Activated CD4-positive, alpha-beta T cell treated with anti-CD3 and anti-CD28 coated beads for 1 hour (primary cell): ENCODE data around the gene FAM180B.
"Not testable (repeated sequence)": the region's sequence is repeated elsewhere in the genome, so short reads cannot be mapped to it uniquely, and the experiment has no call there.

Experiments
- DNase-seq: peaks from one replicate; pipeline ENCODE4 v3.0.0-alpha.2; 2020

The FAM180B gene

GRCh38 chr11:47599902-47600301 lies 13.4 kb downstream of the FAM180B start:
- no peak for DNase-seq

- no peak for DNase-seq
Observed at GRCh38 chr11:47603295-47603694, 16.8 kb downstream of the FAM180B start.

GRCh38 chr11:47605921-47606320 lies 19.4 kb downstream of the FAM180B start:
- no peak for DNase-seq

- DNase-seq, result no peak
Observed at GRCh38 chr11:47606731-47607130, 20.3 kb downstream of the FAM180B start.

- no peak for DNase-seq
Observed at GRCh38 chr11:47607380-47607779, 20.9 kb downstream of the FAM180B start.

GRCh38 chr11:47609675-47610074 lies 23.2 kb downstream of the FAM180B start:
- DNase-seq, result no peak

- no peak for DNase-seq
Observed at GRCh38 chr11:47611348-47611794, 24.9 kb downstream of the FAM180B start.

- DNase-seq, result no peak
Observed at GRCh38 chr11:47615249-47615648, 28.8 kb downstream of the FAM180B start.

GRCh38 chr11:47616726-47617416 lies 30.4 kb downstream of the FAM180B start:
- no peak for DNase-seq

- no peak for DNase-seq
Observed at GRCh38 chr11:47617417-47617809, 30.9 kb downstream of the FAM180B start.

- no peak for DNase-seq
Observed at GRCh38 chr11:47620836-47621378, 34.4 kb downstream of the FAM180B start.

GRCh38 chr11:47626234-47626633 lies 39.8 kb downstream of the FAM180B start:
- no peak for DNase-seq

- no peak for DNase-seq
Observed at GRCh38 chr11:47628026-47628425, 41.5 kb downstream of the FAM180B start.

- DNase-seq, result no peak
Observed at GRCh38 chr11:47631473-47631872, 45.0 kb downstream of the FAM180B start.

- DNase-seq, result not testable (repeated sequence)
Observed at GRCh38 chr11:47636331-47636730, 49.9 kb downstream of the FAM180B start.
